Measurements from ENCODE around the gene DNM3.

DNM3 gene

GRCh38 chr1:172140591-172140990 is 299.3 kb downstream of the DNM3 start:
- no peak for DNase-seq (ENCODE audit: low spot score)

- no peak for DNase-seq (ENCODE audit: low spot score)
Observed at GRCh38 chr1:172141341-172141881, 300.1 kb downstream of the DNM3 start.

GRCh38 chr1:172142324-172142723 is 301.0 kb downstream of the DNM3 start:
- no peak for DNase-seq (ENCODE audit: low spot score)

- DNase-seq (ENCODE audit: low spot score), result no peak
Observed at GRCh38 chr1:172143384-172144055, 302.2 kb downstream of the DNM3 start.

- DNase-seq (ENCODE audit: low spot score), result no peak
Observed at GRCh38 chr1:172144445-172145061, 303.3 kb downstream of the DNM3 start.

- DNase-seq (ENCODE audit: low spot score), result no peak
Observed at GRCh38 chr1:172145231-172145651, 303.9 kb downstream of the DNM3 start.

GRCh38 chr1:172145656-172146055 is 304.4 kb downstream of the DNM3 start:
- no peak for DNase-seq (ENCODE audit: low spot score)

GRCh38 chr1:172146141-172146850 is 305.0 kb downstream of the DNM3 start:
- no peak for DNase-seq (ENCODE audit: low spot score)

GRCh38 chr1:172147541-172147940 is 306.2 kb downstream of the DNM3 start:
- no peak for DNase-seq (ENCODE audit: low spot score)

- no peak for DNase-seq (ENCODE audit: low spot score)
Observed at GRCh38 chr1:172148213-172148612, 306.9 kb downstream of the DNM3 start.

GRCh38 chr1:172148707-172149106 is 307.4 kb downstream of the DNM3 start:
- DNase-seq (ENCODE audit: low spot score), result no peak

GRCh38 chr1:172149346-172149745 is 308.0 kb downstream of the DNM3 start:
- DNase-seq (ENCODE audit: low spot score), result no peak

GRCh38 chr1:172154551-172154950 is 313.3 kb downstream of the DNM3 start:
- peak; percentile 41 for DNase-seq (ENCODE audit: low spot score)

- DNase-seq (ENCODE audit: low spot score), result no peak
Observed at GRCh38 chr1:172155766-172156165, 314.5 kb downstream of the DNM3 start.

- no peak for DNase-seq (ENCODE audit: low spot score)
Observed at GRCh38 chr1:172162236-172162635, 320.9 kb downstream of the DNM3 start.

- no peak for DNase-seq (ENCODE audit: low spot score)
Observed at GRCh38 chr1:172163498-172164215, 322.4 kb downstream of the DNM3 start.

- DNase-seq (ENCODE audit: low spot score), result no peak
Observed at GRCh38 chr1:172165403-172165802, 324.1 kb downstream of the DNM3 start.

GRCh38 chr1:172167796-172168596 is 326.7 kb downstream of the DNM3 start:
- no peak for DNase-seq (ENCODE audit: low spot score)

GRCh38 chr1:172168597-172168872 is 327.2 kb downstream of the DNM3 start:
- DNase-seq (ENCODE audit: low spot score), result no peak

GRCh38 chr1:172169836-172170235 is 328.5 kb downstream of the DNM3 start:
- DNase-seq (ENCODE audit: low spot score), result no peak

GRCh38 chr1:172172352-172172831 is 331.1 kb downstream of the DNM3 start:
- DNase-seq (ENCODE audit: low spot score), result no peak

- no peak for DNase-seq (ENCODE audit: low spot score)
Observed at GRCh38 chr1:172176206-172176605, 334.9 kb downstream of the DNM3 start.
